Hindlimb muscle (tissue), 1 donor: Measurements from ENCODE around the gene GFPT1. TPM values are rescaled to one million over a fixed set of nuclear protein-coding genes. Genes with fewer than 3 reads are reported as not detected.

ENCODE experiments used
- DNase-seq: peaks from one replicate; pipeline ENCODE4 v3.0.0-alpha.2; 2013
- polyA plus RNA-seq: library from polyadenylated mRNA; unstranded; fragments of 120-200 nt; gene quantifications from one replicate; pipeline ENCODE4 v1.2.1, GENCODE V29; 2013; ENCODE audit not compliant: insufficient read length

GFPT1 gene
- polyA plus RNA-seq, 1 donor: 25.4 TPM

GRCh38 chr2:69315160-69315761, 71.8 kb downstream of the GFPT1 start:
- no peak for DNase-seq

- no peak for DNase-seq
Observed at GRCh38 chr2:69311024-69311416, 76.0 kb downstream of the GFPT1 start.

DNA sequence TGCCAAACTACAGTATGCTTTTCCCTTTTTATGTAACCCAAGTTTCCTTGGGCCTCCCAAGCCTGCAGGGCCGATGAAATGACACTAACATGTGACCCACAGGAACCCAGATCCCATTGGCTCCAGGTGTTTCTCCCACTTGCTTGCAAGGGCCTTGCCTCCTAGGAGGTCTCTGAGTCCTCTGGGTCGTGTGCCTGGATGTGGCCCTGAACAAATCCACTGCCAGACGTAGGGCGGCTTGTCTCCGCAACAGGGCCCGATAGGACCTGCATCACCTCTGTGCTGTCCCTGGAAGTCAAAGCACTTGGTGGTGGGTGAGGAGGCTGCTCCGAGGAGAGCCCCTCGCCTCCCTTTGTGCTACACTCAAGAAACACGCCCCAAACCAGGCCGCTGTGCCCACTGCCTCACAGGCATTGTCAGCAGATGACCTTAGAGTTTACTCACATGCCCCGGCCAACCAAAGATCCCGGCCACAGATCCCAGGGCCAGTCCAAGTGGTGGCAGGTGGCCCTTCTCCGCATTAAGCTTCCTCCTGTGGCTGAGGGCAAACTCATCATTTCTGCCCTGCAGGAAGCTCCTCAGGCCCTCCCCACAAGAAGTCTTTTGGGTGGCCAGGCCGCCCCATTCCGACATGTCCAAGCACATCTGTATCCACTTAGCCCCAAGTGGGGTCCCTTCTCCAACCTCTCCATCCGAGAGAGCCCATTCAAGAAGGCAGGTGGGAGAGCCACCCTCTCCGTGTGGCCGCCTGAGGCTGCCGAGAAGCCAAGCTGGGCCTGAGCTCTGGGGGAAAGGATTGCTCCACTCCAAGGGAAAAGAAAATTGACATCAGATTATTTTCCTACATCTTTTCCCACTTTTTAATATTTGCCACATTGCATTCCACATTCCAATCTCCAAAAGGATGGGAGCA, 76.7 kb downstream of the GFPT1 start:
- DNase-seq: no peak

DNA sequence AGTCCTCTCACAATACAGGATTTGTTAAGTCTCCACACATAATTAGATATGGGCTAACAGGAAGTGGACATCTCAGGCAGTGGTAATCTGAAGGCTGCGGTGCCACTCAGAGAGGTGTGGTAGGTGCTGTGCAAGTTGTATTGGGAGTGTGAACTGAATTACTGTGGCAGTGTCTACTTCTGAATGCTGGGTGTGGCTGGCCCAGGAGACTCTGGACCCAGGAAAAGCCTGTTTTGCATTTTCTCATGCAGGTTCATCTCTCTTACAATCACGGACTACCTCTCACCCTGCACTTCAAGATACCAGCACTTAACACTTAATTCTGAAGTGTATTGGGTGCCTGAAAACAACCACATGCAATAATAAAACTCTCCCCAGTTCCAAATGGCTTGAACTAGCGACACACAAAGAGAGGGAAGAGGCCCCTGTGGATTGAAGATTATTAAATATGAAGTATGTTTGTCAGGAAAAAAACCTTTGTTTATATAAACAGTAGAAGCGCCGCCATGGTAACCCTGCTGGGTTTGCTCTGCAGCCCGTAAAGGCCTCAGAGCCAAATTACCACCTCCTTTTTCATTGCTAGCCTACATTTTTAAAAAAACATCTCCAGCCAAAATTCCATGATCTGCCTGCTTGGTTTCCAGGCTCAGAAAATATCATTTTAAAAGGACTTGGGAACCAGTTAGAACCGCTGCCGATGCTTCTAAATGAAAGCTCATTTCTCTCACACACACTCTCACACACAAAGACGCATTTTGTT, 77.5 kb downstream of the GFPT1 start:
- DNase-seq: peak; percentile 92

DNA sequence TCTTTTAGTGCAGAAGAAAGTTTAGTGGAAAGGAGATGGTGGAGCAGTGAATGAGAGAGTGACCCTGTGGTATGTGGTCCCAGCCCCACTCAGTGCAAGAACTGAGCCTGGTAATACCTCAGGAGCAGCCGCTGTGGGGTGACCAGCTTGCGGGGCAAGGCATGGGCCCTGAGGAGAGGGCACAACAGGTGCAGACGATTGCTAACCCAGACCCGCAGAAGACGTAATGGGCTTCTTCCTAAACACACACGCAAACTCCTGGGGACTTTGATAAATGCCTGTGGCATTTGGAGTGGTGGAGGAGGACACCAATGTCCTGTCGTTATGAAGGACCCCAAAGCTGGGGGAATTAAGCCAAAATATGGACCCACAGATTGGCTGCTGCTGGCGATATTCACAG, 78.7 kb downstream of the GFPT1 start:
- no peak for DNase-seq

DNA sequence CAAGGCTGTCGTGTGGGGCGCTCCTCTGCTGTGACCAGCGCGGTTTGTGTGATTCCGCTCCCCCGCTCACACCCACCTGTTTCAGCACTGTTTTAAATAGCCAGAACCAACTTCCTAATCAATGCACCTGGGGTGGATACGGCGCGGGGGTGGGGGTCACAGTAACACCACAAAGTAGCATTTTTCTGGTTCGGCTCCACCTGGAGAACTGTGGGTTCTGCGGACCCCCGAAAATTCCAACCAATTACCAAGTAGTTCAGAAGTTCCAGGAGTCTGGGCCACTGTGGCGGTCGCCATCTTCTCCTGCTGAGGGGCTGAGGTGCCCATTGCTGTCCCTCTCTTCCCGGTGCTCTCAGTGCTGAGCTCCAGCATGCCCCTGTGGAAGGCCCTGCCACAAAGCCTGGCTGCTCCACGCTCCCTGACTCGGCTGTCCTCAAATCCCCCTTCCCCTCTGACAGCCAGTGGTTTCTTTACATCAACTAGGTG, 79.4 kb downstream of the GFPT1 start:
- DNase-seq: no peak

GRCh38 chr2:69306822-69307578, 80.0 kb downstream of the GFPT1 start:
- DNase-seq: peak; percentile 92

- DNase-seq: peak; percentile 70
Observed at GRCh38 chr2:69306393-69306821, 80.6 kb downstream of the GFPT1 start.

GRCh38 chr2:69305712-69306392, 81.2 kb downstream of the GFPT1 start:
- DNase-seq: peak; percentile 55

DNA sequence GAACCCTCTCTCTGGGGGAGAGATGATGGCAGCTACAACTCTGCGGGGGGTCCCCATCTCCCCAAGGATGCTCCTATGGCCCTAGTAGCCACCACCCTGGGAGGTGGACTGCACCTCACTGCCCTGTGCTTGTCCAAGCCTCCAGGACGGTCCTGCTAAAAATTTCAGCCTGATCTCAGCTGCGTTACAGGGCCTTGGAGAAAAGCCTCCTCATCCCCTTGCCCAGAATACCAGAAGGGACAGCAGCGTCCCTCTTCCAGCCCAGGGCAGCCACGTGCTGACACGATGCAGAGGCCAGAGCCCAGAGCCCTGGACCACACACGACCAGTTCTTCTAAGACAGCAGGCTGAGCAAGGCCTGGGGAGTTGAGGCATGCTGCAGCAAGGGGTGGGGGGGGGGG, 81.9 kb downstream of the GFPT1 start:
- DNase-seq: no peak

- DNase-seq: no peak
Observed at GRCh38 chr2:69304656-69305055, 82.4 kb downstream of the GFPT1 start.

DNA sequence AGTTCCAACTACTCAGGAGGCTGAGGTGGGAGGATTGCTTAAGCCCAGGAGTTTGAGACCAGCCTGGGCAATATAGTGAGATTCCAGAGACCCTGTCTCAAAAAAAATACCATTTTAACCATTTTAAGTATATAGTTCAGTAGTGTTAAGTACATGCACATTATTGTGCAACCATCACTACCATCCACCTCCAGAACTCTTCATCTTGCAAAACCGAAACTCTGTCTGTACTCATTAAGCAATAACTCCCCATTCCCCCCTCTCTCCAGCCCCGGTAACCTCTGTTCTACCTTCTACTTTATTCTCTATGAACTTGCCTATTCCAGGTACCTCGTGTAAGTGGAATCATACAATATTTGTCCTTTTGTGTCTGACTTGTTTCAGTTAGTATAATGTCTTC, 86.4 kb downstream of the GFPT1 start:
- no peak for DNase-seq

DNA sequence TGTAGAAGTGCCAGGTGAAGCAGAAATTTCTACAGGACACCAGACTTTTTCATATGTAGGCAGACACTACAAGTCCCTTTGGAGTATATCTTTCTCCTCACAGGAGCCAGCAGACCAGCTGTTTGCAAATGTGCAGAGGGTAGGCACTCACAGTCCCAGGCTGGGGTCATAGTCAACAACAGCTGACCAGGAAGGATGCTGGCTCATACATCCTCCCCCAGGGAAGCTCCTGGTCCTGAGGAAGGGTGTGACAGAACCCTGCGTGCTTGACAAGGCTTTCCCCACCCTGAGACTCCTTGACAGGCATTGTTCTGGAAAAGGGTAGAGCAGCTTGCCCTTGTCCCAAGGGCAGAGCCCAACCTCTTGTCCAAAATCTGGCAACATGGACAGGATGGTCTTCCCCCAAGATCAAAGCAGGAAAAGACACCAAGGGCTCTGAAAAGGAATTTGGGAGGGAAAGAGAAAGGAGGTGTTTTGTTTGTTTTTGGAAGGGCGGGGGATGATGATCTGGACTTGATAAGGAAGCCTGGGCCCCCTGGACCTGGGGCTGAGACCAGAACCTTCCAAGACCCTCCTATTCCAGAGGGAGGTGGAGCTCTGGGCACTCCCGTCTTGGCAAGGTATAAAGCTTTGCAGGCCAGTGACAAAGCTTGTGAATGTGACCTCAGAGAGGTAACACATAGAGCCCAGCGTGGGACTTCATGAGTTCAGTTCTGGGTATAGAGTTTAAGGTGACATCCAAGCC, 87.1 kb downstream of the GFPT1 start:
- no peak for DNase-seq

GRCh38 chr2:69298862-69299261, 88.2 kb downstream of the GFPT1 start:
- no peak for DNase-seq

DNA sequence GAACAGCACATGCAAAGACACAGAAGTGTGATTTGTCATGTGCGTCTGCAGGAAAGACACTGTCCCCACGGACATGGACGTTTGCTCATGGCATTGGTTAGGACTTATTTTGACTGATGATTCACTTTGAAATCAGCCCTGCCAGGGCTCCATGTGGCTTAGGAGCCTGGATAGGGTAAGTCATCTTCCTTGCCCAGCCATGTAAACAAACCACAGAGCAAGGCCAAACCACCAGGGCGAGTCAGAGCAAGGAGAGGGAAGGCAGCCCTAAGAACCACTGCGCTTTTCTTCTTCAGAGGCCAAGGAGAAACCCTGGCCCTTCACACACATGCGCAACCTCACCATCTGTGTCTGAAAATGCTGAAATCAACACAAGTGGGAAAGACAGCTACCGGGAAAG, 88.8 kb downstream of the GFPT1 start:
- no peak for DNase-seq

GRCh38 chr2:69297216-69297615, 89.8 kb downstream of the GFPT1 start:
- DNase-seq: no peak

DNA sequence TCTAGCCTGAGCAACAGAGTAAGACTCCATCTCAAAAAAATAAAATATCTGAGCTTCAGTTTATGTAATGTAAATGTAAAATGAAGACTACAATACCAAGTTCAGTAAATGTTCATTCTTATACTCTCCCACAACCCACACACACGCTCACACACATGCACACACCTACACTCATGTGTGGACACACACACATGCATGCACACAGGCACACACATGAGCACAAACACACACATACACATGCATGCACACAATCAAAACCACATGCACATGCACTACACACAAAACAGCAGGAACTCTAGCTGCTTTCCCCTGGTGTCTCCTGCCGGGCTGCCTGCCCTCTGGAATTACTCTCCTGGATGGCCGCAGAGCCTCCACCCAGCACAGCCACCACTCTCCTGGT, 90.6 kb downstream of the GFPT1 start:
- no peak for DNase-seq

DNA sequence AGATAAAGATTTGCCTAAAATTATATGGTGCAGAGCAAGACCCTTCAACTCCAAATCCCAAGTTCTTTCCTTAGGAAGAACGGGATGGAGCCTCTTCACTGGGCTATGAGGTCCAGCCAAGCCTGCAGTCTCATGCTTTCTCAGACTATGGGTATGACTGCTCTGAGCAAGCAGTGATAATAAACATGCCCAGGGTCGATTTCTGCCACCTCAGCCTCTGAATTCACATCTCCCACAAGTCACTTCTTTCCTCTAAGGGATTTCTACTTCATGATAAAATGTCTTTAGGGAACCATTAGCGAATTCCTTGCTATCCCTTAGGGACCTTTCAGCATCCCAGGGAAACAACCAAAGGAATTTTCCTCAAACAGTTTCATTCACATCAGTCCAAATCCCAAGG, 94.8 kb downstream of the GFPT1 start:
- no peak for DNase-seq

- no peak for DNase-seq
Observed at GRCh38 chr2:69291721-69292120, 95.3 kb downstream of the GFPT1 start.

DNA sequence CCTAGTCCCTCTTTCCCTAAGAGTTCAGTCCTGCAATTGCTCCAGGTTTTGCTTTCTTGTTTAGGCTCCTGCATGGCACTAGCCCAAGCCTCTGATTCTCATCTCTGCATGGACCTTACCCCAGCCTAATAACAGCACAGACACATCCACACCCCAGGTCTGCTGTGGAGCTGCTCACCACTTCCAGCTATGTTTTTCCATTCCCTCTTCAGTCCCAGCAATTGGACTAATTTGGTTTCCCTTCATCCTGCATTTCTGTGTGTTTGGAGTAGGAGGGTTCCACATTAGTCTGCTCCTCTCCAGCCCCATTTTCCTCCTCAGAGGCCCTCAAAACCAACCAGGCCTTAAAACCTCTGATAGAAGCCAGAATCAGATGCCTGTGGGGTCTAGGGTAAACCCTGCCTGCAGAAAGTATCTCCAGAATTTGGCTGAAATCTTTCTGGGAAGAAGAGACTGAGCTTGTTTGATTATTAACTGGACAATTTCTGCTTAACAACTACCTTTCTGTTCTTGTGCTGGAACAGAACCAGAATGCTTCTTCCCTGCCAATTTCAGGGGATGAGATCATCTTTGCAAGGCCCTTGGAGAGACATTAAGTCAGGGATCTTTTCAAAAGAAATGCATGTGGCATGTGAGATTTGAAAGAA, 95.9 kb downstream of the GFPT1 start:
- DNase-seq: peak; percentile 68

GRCh38 chr2:69288429-69288828, 98.6 kb downstream of the GFPT1 start:
- no peak for DNase-seq
